K562 (cell line): ENCODE data around the gene GNAQ. TPM values are rescaled to one million over a fixed set of nuclear protein-coding genes. Genes with fewer than 3 reads are reported as not detected.

Source experiments
- FIP1L1 ChIP-seq: fragments of 200-400 bp; formaldehyde crosslinking; IDR thresholded peaks from 2 replicates; pipeline ENCODE4 v1.6.1; 2018; ENCODE audit warnings: mild to moderate bottlenecking, low read depth, low read length; ENCODE audit not compliant: poor library complexity, severe bottlenecking
- MAFF ChIP-seq: IDR thresholded peaks from 2 replicates; pipeline ENCODE4 v1.6.1; 2012; ENCODE audit warnings: low read length, improper control_type of control experiment
- PHB ChIP-seq: fragments of 250-450 bp; sonication (Bioruptor Pico); IDR thresholded peaks from 2 replicates; pipeline ENCODE4 v1.5.0; 2021
- RBBP5 ChIP-seq: fragments of 200-600 bp; sonication (generic); IDR thresholded peaks from 2 replicates; pipeline ENCODE4 v1.6.1; 2012; ENCODE audit warnings: borderline replicate concordance, mild to moderate bottlenecking, low read length, control low read depth, inconsistent platforms; ENCODE audit not compliant: insufficient read depth, poor library complexity, severe bottlenecking
- SIRT6 ChIP-seq: IDR thresholded peaks from one replicate; pipeline ENCODE4 v1.6.1; 2012; ENCODE audit warnings: low read depth, mild to moderate bottlenecking, control low read depth, inconsistent platforms, low read length, moderate library complexity
- TAF1 ChIP-seq: IDR thresholded peaks from 2 replicates; pipeline ENCODE4 v1.6.1; 2011; ENCODE audit warnings: mild to moderate bottlenecking, low read length, moderate library complexity; ENCODE audit not compliant: insufficient read depth, control insufficient read depth, severe bottlenecking; ENCODE audit errors: extremely low read depth
- THRAP3 ChIP-seq: fragments of 450-650 bp; IDR thresholded peaks from 2 replicates; pipeline ENCODE4 v1.6.1; 2016; ENCODE audit warnings: mild to moderate bottlenecking, inconsistent platforms, borderline replicate concordance
- TRIM24 ChIP-seq, 2 experiments: fragments of 450-650 bp; IDR thresholded peaks; 2 replicates each; pipeline ENCODE4 v1.6.1; 2016
- polyA plus RNA-seq, 8 experiments: library from polyadenylated mRNA; depleted of rRNA in 4 of 8; stranded (reverse) in 5 of 8; unstranded in 3 of 8; fragments of >200 nt; fragmentation: Nextera tagmentation in 2 of 8; fragmentation: Illumina TruSeq in 1 of 8; extraction: Ambion mirVana in 2 of 8; extraction: Trizol in 1 of 8; gene quantifications; 2 replicates each; pipeline versions ENCODE4 v1.2.1 to v1.2.3, GENCODE V29; 2011 to 2014; ENCODE audit warnings: inconsistent platforms in 1 of 8, missing spikeins in 1 of 8
- total RNA-seq, 7 experiments: library from RNA; depleted of rRNA in 6 of 7; stranded (reverse); fragments of >200 nt in 6 of 7; fragmentation: Illumina TruSeq in 2 of 7; extraction: Trizol in 2 of 7; gene quantifications; 2 replicates each; pipeline versions ENCODE4 v1.2.1 to v1.2.3, GENCODE V29; 2011 to 2021; ENCODE audit warnings: low replicate concordance in 1 of 7
- TF ChIP-seq, protein P1 (sequence below): fragments of 250-450 bp; sonication (Bioruptor Pico); IDR thresholded peaks from 2 replicates; pipeline ENCODE4 v1.4.0; 2020; ENCODE audit warnings: mild to moderate bottlenecking, moderate library complexity
- TF ChIP-seq, protein P2 (sequence below): fragments of 450-650 bp; IDR thresholded peaks from 2 replicates; pipeline ENCODE4 v1.6.1; 2016; ENCODE audit warnings: missing biosample characterization, missing genetic modification characterization
- TF ChIP-seq, protein P3 (sequence below): fragments of 200-800 bp; sonication (Bioruptor generic); IDR thresholded peaks from 2 replicates; pipeline ENCODE4 v1.6.1; 2017; ENCODE audit warnings: missing genetic modification characterization, missing compliant biosample characterization

GNAQ gene
- total and polyA plus RNA-seq, 9 of the 15 experiments (the other 6 are each of a cell fraction or from before 2014, with no cell fraction given): 4.8 to 27.9 (median 17.5) TPM

DNA sequence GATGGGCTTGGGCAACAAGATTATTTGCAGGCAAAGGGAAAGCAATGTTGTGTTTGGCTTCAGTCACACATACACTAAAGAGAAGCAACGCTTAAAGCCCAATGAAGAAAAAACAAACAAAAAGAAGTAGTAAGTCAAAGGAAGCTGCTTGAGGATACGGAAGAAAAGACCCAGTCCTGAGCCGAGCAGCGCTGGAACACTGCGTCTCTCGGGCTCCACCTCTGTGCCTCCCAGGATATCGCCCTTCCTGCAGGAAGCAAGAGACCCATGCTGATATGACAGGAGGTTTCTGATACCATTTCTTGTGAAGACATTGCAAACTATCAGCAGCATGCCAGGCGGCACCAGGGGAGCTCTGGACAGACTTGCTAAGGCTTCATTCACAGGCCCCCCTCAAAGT is 9.9 kb downstream of the GNAQ start (continued):
- TF ChIP-seq, protein P1, sequence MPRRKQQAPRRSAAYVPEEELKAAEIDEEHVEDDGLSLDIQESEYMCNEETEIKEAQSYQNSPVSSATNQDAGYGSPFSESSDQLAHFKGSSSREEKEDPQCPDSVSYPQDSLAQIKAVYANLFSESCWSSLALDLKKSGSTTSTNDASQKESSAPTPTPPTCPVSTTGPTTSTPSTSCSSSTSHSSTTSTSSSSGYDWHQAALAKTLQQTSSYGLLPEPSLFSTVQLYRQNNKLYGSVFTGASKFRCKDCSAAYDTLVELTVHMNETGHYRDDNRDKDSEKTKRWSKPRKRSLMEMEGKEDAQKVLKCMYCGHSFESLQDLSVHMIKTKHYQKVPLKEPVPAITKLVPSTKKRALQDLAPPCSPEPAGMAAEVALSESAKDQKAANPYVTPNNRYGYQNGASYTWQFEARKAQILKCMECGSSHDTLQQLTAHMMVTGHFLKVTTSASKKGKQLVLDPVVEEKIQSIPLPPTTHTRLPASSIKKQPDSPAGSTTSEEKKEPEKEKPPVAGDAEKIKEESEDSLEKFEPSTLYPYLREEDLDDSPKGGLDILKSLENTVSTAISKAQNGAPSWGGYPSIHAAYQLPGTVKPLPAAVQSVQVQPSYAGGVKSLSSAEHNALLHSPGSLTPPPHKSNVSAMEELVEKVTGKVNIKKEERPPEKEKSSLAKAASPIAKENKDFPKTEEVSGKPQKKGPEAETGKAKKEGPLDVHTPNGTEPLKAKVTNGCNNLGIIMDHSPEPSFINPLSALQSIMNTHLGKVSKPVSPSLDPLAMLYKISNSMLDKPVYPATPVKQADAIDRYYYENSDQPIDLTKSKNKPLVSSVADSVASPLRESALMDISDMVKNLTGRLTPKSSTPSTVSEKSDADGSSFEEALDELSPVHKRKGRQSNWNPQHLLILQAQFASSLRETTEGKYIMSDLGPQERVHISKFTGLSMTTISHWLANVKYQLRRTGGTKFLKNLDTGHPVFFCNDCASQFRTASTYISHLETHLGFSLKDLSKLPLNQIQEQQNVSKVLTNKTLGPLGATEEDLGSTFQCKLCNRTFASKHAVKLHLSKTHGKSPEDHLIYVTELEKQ (CRISPR knock-in tag): no peak
- TF ChIP-seq, protein P2, sequence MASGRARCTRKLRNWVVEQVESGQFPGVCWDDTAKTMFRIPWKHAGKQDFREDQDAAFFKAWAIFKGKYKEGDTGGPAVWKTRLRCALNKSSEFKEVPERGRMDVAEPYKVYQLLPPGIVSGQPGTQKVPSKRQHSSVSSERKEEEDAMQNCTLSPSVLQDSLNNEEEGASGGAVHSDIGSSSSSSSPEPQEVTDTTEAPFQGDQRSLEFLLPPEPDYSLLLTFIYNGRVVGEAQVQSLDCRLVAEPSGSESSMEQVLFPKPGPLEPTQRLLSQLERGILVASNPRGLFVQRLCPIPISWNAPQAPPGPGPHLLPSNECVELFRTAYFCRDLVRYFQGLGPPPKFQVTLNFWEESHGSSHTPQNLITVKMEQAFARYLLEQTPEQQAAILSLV: no peak
- peak; percentile 29 for TF ChIP-seq RBBP5
- TF ChIP-seq FIP1L1: no peak
- no peak for TF ChIP-seq THRAP3
- no peak for TF ChIP-seq TRIM24 (IDR thresholded peaks at IDR 0.05)
- no peak for TF ChIP-seq MAFF
- no peak for TF ChIP-seq PHB (CRISPR knock-in tag)
- TF ChIP-seq TAF1: no peak
- no peak for TF ChIP-seq SIRT6
- TF ChIP-seq, protein P3, sequence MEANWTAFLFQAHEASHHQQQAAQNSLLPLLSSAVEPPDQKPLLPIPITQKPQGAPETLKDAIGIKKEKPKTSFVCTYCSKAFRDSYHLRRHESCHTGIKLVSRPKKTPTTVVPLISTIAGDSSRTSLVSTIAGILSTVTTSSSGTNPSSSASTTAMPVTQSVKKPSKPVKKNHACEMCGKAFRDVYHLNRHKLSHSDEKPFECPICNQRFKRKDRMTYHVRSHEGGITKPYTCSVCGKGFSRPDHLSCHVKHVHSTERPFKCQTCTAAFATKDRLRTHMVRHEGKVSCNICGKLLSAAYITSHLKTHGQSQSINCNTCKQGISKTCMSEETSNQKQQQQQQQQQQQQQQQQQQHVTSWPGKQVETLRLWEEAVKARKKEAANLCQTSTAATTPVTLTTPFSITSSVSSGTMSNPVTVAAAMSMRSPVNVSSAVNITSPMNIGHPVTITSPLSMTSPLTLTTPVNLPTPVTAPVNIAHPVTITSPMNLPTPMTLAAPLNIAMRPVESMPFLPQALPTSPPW (CRISPR knock-in tag): 0 out of 2 replicates have a peak, but pooled peaks have one; percentile 27
